A673 (cell line): Measurements from ENCODE around the gene AQP5. TPM values are rescaled to one million over a fixed set of nuclear protein-coding genes. Genes with fewer than 3 reads are reported as not detected.

ENCODE experiments used
- BruUV-seq: library from RNA; stranded (reverse); fragments of 400-500 nt; replicated peaks from 2 replicates; lab custom pipeline; 2021; lab: Mats Ljungman, UMichigan
- CTCF ChIA-PET: fragments of 300-600 bp; sonication (Branson Sonifier 250); formaldehyde crosslinking; loops from one replicate; lab custom pipeline; 2022; ENCODE audit warnings: antibody characterized with exemption; lab: Charles Lee
- POLR2A ChIA-PET: fragments of 300-600 bp; sonication (Branson Sonifier 250); formaldehyde crosslinking; loops from one replicate; lab custom pipeline; 2022; ENCODE audit warnings: antibody characterized with exemption; ENCODE audit not compliant: low non-redundant PET; lab: Charles Lee
- DNase-seq: peaks from one replicate; pipeline ENCODE4 v3.0.0-alpha.2; 2015; ENCODE audit warnings: low spot score
- H3K27ac ChIP-seq: fragments of 200-600 bp; sonication (generic); 2 replicates; pipeline ENCODE4 v1.5.1; 2016; ENCODE audit warnings: mixed run types, low read depth, mild to moderate bottlenecking, mixed read lengths, antibody characterized with exemption, low read length; ENCODE audit not compliant: poor library complexity, severe bottlenecking
- H3K27me3 ChIP-seq: fragments of 200-600 bp; sonication (generic); replicated peaks from 2 replicates; pipeline ENCODE4 v1.6.1; 2017; ENCODE audit warnings: mixed run types, low read depth, mild to moderate bottlenecking, mixed read lengths, antibody characterized with exemption, low read length; ENCODE audit not compliant: insufficient read depth, poor library complexity
- H3K36me3 ChIP-seq: fragments of 200-600 bp; sonication (generic); 2 replicates; pipeline ENCODE4 v1.6.1; 2016; ENCODE audit warnings: mixed run types, mild to moderate bottlenecking, mixed read lengths, antibody characterized with exemption, low read length; ENCODE audit not compliant: insufficient read depth, poor library complexity, severe bottlenecking
- H3K4me1 ChIP-seq: fragments of 200-600 bp; sonication (generic); 2 replicates; pipeline ENCODE4 v1.6.1; 2017; ENCODE audit warnings: mixed run types, mild to moderate bottlenecking, mixed read lengths, antibody characterized with exemption, low read length; ENCODE audit not compliant: insufficient read depth, poor library complexity, severe bottlenecking
- H3K4me3 ChIP-seq: fragments of 200-600 bp; sonication (generic); 2 replicates; pipeline ENCODE4 v1.5.1; 2016; ENCODE audit warnings: low read depth, mixed run types, mild to moderate bottlenecking, mixed read lengths, low read length; ENCODE audit not compliant: poor library complexity, severe bottlenecking
- H3K9me3 ChIP-seq: fragments of 200-600 bp; sonication (generic); 2 replicates; pipeline ENCODE4 v1.6.1; 2016; ENCODE audit warnings: mixed run types, low read depth, mild to moderate bottlenecking, mixed read lengths, antibody characterized with exemption, low read length; ENCODE audit not compliant: poor library complexity, severe bottlenecking
- EZH2 ChIP-seq: fragments of 200-600 bp; sonication (generic); IDR thresholded peaks from 2 replicates; pipeline ENCODE4 v1.6.1; 2017; ENCODE audit warnings: borderline replicate concordance, low read depth, mild to moderate bottlenecking, mixed read lengths, antibody characterized with exemption, low read length; ENCODE audit not compliant: poor library complexity, severe bottlenecking
- intact Hi-C: fragments of 100-400 bp; cut with micrococcal nuclease; formaldehyde crosslinking; loops from one replicate; pipeline ENCODE4 v1.10.0; 2022; ENCODE audit not compliant: unreplicated experiment
- total RNA-seq: library from RNA; stranded (reverse); gene quantifications from 2 replicates; pipeline ENCODE4 v1.2.3, GENCODE V29; 2021
- TF ChIP-seq, protein P1 (sequence below): fragments of 300-800, 200-600 bp; sonication (generic); conservative IDR thresholded peaks from 2 replicates; pipeline ENCODE4 v1.5.1; 2017; ENCODE audit warnings: low read depth, mild to moderate bottlenecking, antibody characterized with exemption, low read length, moderate library complexity, mixed read lengths

AQP5 gene
- total RNA-seq, 1 experiment from 2014 or later = not detected

GRCh38 chr12:49970658-49971057 is 9.0 kb downstream of the AQP5 start:
- no peak for DNase-seq
- no peaks in the 10 kb centered on the region for H3K27me3 ChIP-seq
- no peak overlapping the region for H3K4me3 ChIP-seq
- no peaks in the 10 kb centered on the region for H3K4me1 ChIP-seq
- POLR2A ChIA-PET = no interaction called here
- no peak overlapping the region for H3K27ac ChIP-seq
- intact Hi-C loops = no loop called here
- BruUV-seq = no TSS peak
- CTCF ChIA-PET = no interaction called here
- H3K36me3 ChIP-seq = no peaks in the 10 kb centered on the region
- no peaks in the 10 kb centered on the region for H3K9me3 ChIP-seq
- TF ChIP-seq, protein P1, sequence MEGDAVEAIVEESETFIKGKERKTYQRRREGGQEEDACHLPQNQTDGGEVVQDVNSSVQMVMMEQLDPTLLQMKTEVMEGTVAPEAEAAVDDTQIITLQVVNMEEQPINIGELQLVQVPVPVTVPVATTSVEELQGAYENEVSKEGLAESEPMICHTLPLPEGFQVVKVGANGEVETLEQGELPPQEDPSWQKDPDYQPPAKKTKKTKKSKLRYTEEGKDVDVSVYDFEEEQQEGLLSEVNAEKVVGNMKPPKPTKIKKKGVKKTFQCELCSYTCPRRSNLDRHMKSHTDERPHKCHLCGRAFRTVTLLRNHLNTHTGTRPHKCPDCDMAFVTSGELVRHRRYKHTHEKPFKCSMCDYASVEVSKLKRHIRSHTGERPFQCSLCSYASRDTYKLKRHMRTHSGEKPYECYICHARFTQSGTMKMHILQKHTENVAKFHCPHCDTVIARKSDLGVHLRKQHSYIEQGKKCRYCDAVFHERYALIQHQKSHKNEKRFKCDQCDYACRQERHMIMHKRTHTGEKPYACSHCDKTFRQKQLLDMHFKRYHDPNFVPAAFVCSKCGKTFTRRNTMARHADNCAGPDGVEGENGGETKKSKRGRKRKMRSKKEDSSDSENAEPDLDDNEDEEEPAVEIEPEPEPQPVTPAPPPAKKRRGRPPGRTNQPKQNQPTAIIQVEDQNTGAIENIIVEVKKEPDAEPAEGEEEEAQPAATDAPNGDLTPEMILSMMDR = no peak
- no peak for TF ChIP-seq EZH2

DNA sequence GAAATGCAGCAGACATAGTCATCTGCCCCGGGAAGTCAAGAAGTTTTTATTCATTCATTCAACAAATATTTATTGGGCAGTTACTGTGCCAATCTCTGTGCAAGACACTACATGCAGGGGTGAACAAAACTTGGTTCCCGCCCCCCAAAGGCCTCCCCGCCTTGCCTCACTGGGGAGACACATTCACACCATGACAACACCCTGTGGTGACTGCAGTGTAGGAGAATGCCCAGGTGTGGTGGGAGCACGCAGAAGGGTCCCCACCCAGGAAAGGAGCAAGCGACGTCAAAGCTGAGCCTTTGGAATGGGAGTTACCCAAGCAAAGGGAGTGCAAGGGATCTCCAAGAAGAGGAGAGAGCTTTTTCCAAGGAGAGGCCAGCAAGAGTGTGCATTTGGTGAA is 9.5 kb downstream of the AQP5 start:
- ChIA-PET CTCF (no interaction called here), POLR2A (no interaction called here)
- H3K4me3 ChIP-seq = no peak overlapping the region
- TF ChIP-seq EZH2 = no peak
- TF ChIP-seq, protein P1 = no peak
- intact Hi-C loops = no loop called here
- DNase-seq = no peak
- H3K27ac ChIP-seq = no peak overlapping the region
- H3K9me3 ChIP-seq = no peaks in the 10 kb centered on the region
- no TSS peak for BruUV-seq
- H3K36me3 ChIP-seq = no peaks in the 10 kb centered on the region
- H3K4me1 ChIP-seq = no peaks in the 10 kb centered on the region
- no peaks in the 10 kb centered on the region for H3K27me3 ChIP-seq

DNA sequence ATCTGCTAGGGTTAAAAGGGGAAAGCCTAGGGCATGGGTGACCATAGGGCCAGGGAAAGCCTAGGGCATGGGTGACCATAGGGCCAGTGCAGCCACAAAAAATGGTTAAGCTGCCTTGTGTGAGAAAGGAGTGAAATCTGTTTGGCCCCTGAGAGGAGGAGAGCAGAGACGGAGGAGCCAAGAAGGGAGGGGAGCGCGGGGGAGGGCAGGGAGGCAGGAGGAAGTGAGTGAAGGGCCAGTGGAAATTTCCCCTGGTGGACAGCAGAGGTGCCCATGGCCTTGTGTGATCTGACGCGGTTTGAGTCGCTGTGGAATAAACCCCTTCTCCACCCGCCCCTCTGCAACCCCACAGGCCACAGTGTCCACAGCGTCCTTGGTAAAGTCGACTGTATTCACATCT is 10.5 kb downstream of the AQP5 start:
- TF ChIP-seq, protein P1 = no peak
- no peak for TF ChIP-seq EZH2
- Histone ChIP-seq H3K4me3 (no peak overlapping the region), H3K9me3 (no peaks in the 10 kb centered on the region), H3K27ac (no peak overlapping the region), H3K27me3 (no peaks in the 10 kb centered on the region), H3K36me3 (no peaks in the 10 kb centered on the region), H3K4me1 (no peaks in the 10 kb centered on the region)
- intact Hi-C loops = no loop called here
- ChIA-PET POLR2A (interaction anchor here (0.7 kb wide), 1 partner anchor 63 kb away, joined by 5 read pairs; no protein-coding TSS in a partner anchor), CTCF (no interaction called here)
- BruUV-seq = no TSS peak
- DNase-seq = no peak
